ENCODE measurements around the gene PLXND1.

PLXND1 gene

GRCh38 chr3:129600348-129600747, 6.1 kb downstream of the PLXND1 start:
- no peak for DNase-seq

- no peak for DNase-seq
Observed at GRCh38 chr3:129599607-129600006, 6.9 kb downstream of the PLXND1 start.

- no peak for DNase-seq
Observed at GRCh38 chr3:129599073-129599472, 7.4 kb downstream of the PLXND1 start.

- no peak for DNase-seq
Observed at GRCh38 chr3:129598484-129598883, 8.0 kb downstream of the PLXND1 start.

GRCh38 chr3:129598000-129598381, 8.5 kb downstream of the PLXND1 start:
- DNase-seq: no peak

- no peak for DNase-seq
Observed at GRCh38 chr3:129597087-129597999, 9.1 kb downstream of the PLXND1 start.

GRCh38 chr3:129596194-129597086, 10.0 kb downstream of the PLXND1 start:
- DNase-seq: no peak

GRCh38 chr3:129595544-129596193, 10.8 kb downstream of the PLXND1 start:
- DNase-seq: no peak

- no peak for DNase-seq
Observed at GRCh38 chr3:129594907-129595390, 11.5 kb downstream of the PLXND1 start.

- no peak for DNase-seq
Observed at GRCh38 chr3:129594409-129594808, 12.1 kb downstream of the PLXND1 start.

- peak; percentile 83 for DNase-seq
Observed at GRCh38 chr3:129593595-129594339, 12.7 kb downstream of the PLXND1 start.

GRCh38 chr3:129593230-129593594, 13.3 kb downstream of the PLXND1 start:
- no peak for DNase-seq

GRCh38 chr3:129592381-129593131, 13.9 kb downstream of the PLXND1 start:
- no peak for DNase-seq

- DNase-seq: no peak
Observed at GRCh38 chr3:129591932-129592331, 14.5 kb downstream of the PLXND1 start.

- DNase-seq: no peak
Observed at GRCh38 chr3:129590215-129590614, 16.3 kb downstream of the PLXND1 start.

- DNase-seq: no peak
Observed at GRCh38 chr3:129587566-129588210, 18.8 kb downstream of the PLXND1 start.

GRCh38 chr3:129586746-129587430, 19.6 kb downstream of the PLXND1 start:
- DNase-seq: no peak

GRCh38 chr3:129585949-129586657, 20.4 kb downstream of the PLXND1 start:
- no peak for DNase-seq

GRCh38 chr3:129584631-129585030, 21.8 kb downstream of the PLXND1 start:
- DNase-seq: no peak

- DNase-seq: no peak
Observed at GRCh38 chr3:129583289-129583688, 23.2 kb downstream of the PLXND1 start.
